ENCODE results near the gene MT2A.
"Not testable (repeated sequence)": the region's sequence is repeated elsewhere in the genome, so short reads cannot be mapped to it uniquely, and the experiment has no call there.

Gene MT2A

GRCh38 chr16:56621665-56622445 is 13.5 kb downstream of the MT2A start:
- DNase-seq: not testable (repeated sequence)

- DNase-seq: not testable (repeated sequence)
Observed at GRCh38 chr16:56623184-56623583, 14.8 kb downstream of the MT2A start.

- DNase-seq: no peak
Observed at GRCh38 chr16:56623637-56624036, 15.3 kb downstream of the MT2A start.

GRCh38 chr16:56625140-56625942 is 17.0 kb downstream of the MT2A start, which contains the start of gene MT1E:
Gene MT1E (plus strand): TSS chr16:56625781. CDS start chr16:56625852, 71 bp downstream.
- no peak for DNase-seq

GRCh38 chr16:56625943-56626654 is 17.7 kb downstream of the MT2A start:
- DNase-seq: no peak

- no peak for DNase-seq
Observed at GRCh38 chr16:56626685-56627084, 18.3 kb downstream of the MT2A start.

- no peak for DNase-seq
Observed at GRCh38 chr16:56628486-56629350, 20.3 kb downstream of the MT2A start.

GRCh38 chr16:56629531-56629930 is 21.1 kb downstream of the MT2A start:
- DNase-seq: no peak

- DNase-seq: no peak
Observed at GRCh38 chr16:56630134-56630533, 21.8 kb downstream of the MT2A start.

- DNase-seq: no peak
Observed at GRCh38 chr16:56631197-56631596, 22.8 kb downstream of the MT2A start.

- no peak for DNase-seq
Observed at GRCh38 chr16:56631832-56632155, 23.4 kb downstream of the MT2A start.

GRCh38 chr16:56632156-56632847 is 23.9 kb downstream of the MT2A start, which contains the start of gene MT1M:
Gene MT1M (plus strand): TSS chr16:56632659. CDS start chr16:56632732, 73 bp downstream.
- DNase-seq: no peak

GRCh38 chr16:56632848-56633365 is 24.5 kb downstream of the MT2A start:
- no peak for DNase-seq

GRCh38 chr16:56633535-56633934 is 25.2 kb downstream of the MT2A start:
- DNase-seq: no peak

GRCh38 chr16:56634715-56635440 is 26.5 kb downstream of the MT2A start:
- no peak for DNase-seq

- no peak for DNase-seq
Observed at GRCh38 chr16:56635441-56635967, 27.1 kb downstream of the MT2A start.

- no peak for DNase-seq
Observed at GRCh38 chr16:56636616-56637413, 28.4 kb downstream of the MT2A start.

- no peak for DNase-seq
Observed at GRCh38 chr16:56637814-56638750, 29.7 kb downstream of the MT2A start, which contains the start of gene MT1A. Gene MT1A (plus strand): TSS chr16:56638666. CDS start chr16:56638739, 73 bp downstream.

All from NCI-H1694 (cell line).